Measurements from ENCODE around the gene LGALS14.
"Not testable (repeated sequence)": the region's sequence is repeated elsewhere in the genome, so short reads cannot be mapped to it uniquely, and the experiment has no call there.

LGALS14 gene, protein sequence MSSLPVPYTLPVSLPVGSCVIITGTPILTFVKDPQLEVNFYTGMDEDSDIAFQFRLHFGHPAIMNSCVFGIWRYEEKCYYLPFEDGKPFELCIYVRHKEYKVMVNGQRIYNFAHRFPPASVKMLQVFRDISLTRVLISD
- total RNA-seq, result 0.06 to 0.13 reads per million in 2 experiments

DNA sequence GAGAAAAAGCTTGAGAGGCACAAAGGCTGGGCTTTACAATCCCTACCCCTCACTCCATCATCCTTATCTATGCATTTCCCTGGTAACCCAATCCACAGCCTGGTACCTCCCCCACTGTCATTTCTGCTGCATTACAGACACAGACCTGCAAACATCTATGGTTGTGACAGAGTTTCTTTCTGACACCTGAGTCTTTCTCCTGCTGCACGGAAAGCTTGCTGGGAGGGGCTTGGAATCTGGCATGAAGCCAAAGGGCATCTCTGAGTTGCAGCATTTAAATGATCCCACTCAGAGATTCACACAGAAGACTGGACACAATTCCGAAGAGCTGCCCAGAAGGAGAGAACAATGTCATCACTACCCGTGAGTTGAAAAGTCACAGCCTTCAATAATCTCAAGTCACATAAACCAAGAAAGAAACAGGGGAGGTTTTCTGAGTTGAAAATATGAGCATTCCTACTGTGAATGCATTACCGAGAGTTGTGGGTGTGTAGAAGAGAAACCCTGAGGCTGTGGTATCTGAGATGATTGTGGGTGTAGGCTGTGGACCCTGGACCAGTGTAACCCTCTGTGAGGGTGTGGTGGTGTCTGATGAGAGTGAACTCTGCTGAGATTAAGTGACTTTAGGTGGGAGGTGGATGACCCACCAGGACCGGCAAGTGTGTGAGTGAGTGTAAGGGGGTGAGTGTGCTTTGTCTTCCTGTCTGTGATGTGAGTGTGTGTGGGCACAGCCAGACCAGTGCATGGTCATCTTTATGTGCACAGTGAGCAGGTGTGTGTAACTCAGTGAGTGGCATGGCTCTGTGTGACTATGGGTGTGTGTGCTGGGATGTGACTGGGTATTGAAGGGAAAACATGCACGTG is at the start of gene LGALS14:
Gene LGALS14, plus strand, starts transcription at position 301 of the 864 bp plus-strand sequence. Its CDS starts 48 bp downstream, at position 349.
- DNase-seq (ENCODE audit: low read depth), result no peak

DNA sequence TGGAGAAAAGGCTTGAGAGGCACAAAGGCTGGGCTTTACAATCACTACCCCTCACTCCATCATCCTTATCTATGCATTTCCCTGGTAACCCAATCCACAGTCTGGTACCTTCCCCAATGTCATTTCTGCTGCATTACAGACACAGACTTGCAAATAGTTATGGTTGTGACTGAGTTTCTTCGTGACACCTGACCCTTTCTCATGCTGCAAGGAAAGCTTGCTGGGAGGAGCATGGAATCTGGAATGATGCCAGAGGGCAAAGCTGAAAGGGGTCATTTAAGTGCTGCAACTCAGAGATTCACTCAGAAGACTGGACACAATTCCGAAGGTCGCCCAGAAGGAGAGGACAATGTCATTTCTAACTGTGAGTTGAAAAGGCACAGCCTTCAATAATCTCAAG is 48.7 kb upstream of the LGALS14 start, which contains the start of gene LGALS16:
Gene LGALS16, plus strand, starts transcription at position 301 of the 400 bp plus-strand sequence. Its CDS starts 49 bp downstream, at position 350.
- DNase-seq (ENCODE audit: low read depth), result no peak

DNA sequence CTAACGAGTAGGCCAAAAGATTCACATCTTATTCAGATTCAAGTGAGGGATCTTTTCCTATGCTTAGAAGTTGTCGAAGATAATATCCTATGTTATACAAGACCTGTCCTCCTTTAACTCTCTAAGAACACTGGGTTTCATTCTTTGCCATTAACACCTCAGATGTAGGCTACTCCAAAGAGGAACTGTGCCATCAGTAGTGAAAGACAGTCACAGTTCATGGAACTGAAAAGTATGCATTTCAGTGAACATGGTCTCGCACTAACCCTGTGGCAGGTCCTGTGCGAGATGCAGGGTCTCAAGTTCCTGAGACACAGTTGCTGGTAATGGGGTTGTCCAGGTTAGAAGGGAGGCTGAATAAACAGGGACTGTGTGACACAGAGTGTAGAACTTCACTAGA is 44.5 kb upstream of the LGALS14 start:
- DNase-seq (ENCODE audit: low read depth), result no peak

DNA sequence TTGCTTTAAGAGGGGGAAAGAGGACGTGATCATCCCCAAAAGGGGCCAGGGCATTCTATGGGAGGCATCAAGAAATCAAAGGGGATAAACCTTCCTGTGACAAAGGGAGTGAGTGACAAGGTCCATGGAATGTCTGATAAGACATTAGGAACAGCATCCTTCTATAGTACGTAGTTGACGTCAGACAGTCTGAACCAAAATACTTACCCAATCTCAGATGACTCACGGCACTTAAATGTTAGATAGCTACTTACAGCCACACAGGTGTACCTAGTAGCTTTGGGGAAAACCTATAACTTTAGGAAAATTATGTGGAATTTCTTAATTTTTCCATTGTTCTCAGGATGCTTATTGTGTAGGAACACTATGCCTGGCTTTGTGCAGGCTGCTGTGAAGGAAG is 43.6 kb upstream of the LGALS14 start:
- DNase-seq (ENCODE audit: low read depth), result no peak

DNA sequence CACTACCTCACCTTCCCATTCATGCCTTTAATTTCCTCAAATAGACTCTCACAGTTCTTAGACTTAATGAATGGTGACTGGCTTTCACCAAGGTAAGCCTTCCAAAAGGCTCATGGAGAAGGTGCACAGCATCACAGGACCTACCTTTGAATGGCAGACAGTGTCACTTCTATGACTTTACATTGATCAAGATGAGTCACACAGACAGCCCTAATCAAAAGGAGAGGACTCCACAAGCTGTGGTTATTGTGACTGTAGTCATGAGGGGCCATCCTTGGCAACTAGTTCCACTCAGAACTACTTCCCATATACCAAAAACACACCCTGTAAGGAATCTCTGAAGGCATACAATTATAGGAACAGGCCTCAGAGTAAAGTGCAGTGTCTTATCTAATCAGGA is 42.7 kb upstream of the LGALS14 start:
- no peak for DNase-seq (ENCODE audit: low read depth)

DNA sequence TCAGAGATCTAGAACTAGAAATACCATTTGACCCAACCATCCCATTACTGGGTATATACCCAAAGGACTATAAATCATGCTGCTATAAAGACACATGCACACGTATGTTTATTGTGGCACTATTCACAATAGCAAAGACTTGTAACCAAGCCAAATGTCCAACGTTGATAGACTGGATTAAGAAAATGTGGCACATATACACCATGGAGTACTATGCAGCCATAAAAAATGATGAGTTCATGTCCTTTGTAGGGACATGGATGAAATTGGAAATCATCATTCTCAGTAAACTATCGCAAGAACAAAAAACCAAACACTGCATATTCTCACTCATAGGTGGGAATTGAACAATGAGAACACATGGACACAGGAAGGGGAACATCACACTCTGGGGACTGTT is 34.4 kb upstream of the LGALS14 start:
- DNase-seq (ENCODE audit: low read depth), result not testable (repeated sequence)

DNA sequence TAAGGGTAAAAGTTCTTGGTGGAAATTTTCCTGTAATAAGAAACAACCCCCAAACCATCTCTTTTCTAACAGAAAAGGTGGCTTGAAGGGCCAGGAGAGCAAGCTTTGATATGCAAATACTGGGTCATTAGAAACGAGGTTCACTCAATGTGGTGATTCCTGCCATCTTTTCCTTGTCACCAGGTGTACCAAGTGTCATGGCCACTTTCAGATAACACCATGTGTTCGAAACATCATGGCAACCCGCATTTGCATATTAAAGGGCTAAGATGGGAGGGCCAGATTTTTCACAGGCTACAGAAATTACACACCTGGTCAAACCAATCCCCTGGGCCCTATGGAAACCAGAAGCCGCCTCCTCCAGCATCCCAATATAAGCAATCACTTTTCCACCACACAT is 33.3 kb upstream of the LGALS14 start:
- no peak for DNase-seq (ENCODE audit: low read depth)

DNA sequence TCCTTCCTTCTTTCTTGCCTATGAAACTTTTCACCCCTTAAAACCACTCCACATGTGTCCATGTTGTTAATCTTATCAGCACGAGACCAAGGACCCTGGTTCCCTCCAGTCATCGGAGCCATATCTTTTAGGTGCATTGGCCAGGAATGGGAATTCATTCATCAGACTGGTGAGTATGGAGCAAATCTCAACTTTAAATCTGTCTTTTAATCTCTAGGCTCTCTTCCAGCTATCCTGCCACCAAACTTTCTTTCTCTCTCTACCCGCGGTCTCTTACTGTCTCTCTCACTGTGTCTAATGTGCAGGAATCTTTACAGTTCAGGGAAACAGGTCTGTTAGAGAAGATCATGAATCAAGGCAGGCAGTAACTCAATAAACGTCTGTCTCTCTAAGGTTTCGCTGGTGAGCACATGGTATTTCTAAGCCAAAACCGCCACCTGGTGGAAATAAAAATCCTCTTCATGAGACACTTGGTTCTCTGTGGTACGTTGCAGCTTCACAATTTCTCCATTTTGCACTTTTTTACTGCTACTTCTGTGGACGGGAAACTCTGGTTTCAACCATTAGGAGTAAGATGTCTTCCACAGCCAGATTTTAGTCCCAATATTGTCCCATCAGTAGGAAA is 32.4 kb upstream of the LGALS14 start:
- DNase-seq (ENCODE audit: low read depth), result peak; percentile 40

DNA sequence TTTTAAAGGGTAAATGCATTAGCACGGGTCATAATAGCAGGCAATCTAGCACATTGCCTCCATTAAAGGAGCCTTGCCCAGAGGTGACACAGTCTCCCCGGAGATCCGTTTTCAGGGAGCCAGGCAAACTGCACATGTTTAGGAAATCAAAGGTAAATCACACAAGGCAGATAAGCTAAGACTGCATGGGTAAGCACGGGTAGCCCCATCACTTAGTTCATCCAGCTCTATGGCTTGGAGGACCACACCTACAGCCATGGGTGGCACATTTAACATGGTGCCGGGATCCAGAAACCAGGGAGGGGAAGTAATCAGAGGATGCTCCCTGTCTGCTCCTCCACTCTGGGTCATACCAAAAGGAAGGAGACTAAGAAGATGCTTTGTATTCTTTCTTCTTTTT is 31.8 kb upstream of the LGALS14 start:
- no peak for DNase-seq (ENCODE audit: low read depth)

DNA sequence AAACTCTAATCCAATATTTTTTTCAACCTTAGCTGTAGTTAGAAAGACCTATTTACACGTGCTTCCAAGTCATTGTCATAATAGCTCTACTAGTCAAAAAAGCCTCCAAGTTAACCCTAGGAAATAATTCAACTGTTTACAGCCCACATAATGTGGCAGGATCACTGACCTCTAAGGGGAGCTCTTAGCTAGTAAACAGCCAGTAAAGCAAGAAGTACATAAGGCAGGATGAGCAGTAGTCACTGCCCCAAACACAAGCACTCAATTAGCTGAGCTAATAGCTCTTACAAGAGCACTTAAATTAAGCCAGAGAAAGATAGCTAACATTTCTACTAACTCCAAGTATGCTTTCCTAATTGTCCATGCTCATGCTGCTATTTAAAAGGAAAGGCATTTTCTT is 30.4 kb upstream of the LGALS14 start:
- DNase-seq (ENCODE audit: low read depth), result not testable (repeated sequence)

DNA sequence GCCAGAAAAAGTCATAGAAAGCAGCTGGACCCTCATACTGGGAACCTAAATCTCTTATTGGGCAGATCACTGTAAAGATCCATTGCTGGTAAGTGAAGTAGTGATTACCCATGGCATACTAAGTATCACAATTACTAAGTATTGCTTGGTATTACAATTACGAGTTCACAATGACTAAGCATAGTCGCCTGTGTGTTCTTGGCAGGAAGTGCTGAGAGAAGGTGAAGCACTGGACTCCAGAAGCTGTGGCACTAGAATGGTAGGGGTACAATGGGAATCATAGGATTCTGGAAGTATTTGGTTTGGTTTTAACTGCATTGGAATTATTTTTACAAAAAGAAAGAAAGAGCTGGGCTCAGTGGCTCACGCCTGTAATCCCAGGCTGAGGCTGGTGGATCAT is 28.3 kb upstream of the LGALS14 start:
- DNase-seq (ENCODE audit: low read depth), result no peak

DNA sequence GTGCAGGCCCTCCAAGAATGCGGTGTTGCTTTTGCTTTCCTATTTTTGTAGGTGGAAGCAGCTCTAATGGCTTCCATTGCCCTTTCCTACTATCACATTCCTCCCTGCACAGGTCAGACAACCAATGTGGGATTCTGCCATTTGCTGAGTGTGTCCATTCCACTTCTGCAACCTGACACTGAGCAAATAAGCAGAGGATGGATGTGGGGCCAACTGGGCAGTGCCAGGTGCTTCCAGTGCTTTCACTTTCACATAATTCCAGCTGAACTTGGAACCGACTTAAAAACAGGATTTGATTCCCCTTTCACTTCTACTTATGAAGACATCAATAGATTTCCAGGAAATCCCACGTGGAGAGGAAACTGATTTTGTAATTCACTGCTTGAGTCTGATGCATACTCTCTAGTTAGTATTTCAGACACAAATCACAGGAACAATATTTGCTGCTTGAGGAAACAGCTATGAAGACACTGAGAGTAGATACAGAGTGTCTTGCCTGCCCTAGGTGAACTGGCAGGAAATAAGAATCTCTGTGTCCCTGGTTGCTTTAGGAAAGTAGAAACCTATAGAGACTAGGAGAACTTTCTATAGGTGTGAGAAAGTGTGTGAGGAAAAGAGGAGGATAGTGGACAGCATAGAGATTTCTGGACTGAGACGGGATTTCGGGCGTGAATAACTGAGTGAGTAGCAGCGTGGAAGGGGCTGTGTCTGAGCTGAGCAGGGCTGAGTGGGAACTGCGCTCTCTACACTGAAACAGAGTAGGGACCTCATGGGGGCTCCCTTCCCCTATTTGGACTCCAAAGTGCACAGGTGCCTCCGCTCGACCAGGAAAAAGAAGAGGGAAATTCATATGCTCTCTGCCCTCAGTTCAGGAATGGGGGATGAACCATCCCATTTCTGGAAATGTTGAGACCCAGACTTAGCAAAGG is 26.1 kb upstream of the LGALS14 start:
- no peak for DNase-seq (ENCODE audit: low read depth)

DNA sequence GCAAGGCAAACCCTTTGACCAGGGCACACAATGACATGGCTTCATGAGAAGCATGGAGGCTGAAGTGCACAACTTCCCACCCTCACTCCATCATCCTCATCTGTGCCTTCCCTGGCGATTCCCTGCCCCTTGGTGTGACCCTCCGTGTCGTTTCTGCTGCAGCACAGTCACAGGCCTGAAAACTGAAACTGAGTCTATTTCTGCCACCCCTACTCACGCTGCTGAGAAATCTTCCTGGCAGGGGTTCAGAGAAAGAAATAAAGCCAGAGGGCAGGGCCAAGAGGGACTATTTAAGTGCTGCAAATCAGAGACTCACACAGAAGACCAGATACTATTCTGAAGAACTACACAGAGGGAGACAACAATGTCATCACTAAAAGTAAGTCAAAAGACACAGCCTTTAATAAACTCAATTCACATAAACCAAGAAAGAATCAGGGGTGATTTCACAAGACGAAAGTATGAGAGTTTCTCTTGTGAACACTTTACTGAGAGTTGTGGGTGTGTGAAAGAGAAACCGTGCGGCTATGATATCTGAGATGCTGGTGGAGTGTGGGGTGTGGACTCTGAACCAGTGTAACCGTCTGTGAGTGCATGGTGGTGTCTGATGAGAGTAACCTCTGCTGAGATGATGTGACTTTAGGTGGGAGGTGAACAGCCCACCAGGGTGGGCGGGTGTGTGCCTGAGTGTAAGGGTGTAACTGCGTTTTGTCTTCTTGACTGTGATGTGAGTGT is 25.1 kb upstream of the LGALS14 start:
- DNase-seq (ENCODE audit: low read depth), result no peak

DNA sequence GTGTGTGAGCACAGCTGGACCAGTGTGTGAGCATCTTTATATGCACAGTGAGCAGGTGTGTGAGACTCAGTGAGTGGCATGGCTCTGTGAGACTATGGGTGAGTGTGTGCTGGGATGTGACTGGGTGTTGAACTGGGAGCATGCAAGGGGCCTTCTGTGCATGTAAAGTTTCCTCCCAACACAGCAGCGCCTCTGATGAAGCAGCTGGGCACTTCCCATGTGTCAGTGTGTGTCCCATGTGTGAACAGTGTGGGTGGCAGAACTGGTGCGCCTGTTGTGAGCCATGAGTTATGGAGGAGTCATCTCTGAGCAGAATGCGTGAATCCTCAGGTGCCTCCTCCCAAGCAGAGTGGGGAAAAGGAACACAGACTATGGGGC is 24.5 kb upstream of the LGALS14 start:
- no peak for DNase-seq (ENCODE audit: low read depth)

DNA sequence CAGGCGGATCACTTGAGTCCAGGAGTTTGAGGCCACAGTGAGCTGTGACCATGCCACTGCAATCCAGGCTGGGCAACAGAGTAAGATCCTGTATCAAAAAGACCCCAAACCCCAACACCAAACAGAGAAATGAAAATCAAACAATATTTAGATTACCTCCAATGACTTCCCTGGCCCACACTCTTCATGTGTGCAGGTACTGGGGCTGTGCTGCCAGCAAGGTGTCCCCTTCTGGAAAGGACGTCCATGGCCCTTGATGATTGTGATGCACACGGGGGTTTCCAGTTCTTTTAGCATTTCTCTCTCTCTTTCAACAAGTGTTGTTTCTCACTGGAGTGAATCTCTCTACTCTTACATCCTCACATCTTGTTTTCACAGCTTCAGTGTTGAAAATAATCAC is 23.7 kb upstream of the LGALS14 start:
- DNase-seq (ENCODE audit: low read depth), result no peak

DNA sequence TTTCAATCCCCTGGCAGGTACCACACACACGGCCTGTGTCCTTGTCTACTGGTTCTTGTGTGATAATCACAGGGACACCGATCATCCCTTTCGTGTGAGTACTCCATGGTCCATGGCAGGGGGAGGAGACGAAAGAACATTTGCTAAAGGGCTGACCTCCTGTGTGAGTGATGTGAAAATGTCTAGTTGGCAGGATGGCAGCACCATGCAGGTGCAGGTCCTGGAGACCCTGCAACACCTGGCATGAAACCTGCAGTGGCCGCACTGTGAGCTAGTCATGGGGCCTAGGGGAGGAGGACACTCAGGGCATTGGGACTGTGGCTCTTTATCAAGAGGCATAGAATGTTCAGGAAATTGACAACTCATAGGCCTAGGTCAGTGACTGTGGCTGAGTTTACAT is 22.9 kb upstream of the LGALS14 start:
- DNase-seq (ENCODE audit: low read depth), result no peak

DNA sequence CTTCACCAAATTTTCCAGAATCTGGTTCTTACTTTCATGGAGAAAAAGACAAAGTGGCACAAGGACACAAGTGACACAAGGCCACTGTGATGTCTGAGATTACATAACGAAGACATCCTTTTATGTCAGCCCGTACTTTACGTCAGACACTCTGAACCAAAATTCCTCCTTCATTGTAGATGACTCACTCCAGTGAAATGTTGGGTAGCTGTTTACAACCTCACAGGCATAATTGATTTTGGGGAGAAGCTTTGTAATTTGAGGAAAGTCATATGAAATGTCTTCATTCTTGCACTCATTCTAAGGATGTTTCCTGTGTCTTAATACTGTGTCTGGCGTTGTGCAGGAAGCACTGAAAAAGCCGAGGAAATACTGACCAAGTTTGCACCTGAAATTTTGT is 20.0 kb upstream of the LGALS14 start:
- DNase-seq (ENCODE audit: low read depth), result no peak

DNA sequence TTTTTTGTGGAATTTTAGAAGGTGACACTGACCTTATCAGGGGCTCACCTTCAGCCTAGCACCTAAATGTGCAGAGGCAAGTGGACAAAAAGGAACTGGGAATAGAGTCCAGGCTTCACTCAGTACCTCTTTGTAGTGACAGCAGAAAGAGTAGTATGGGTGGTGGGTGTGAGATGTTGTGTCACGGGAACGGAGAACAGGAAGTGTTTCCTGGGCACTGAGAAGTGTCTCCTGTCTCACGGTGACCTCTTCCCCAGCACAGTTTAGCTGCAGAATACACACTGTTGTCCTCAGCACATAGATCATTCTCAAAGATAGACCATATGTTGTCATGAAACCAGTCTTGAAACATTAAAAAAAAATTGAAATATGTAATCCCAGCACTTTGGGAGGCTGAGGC is 17.5 kb upstream of the LGALS14 start:
- no peak for DNase-seq (ENCODE audit: low read depth)

DNA sequence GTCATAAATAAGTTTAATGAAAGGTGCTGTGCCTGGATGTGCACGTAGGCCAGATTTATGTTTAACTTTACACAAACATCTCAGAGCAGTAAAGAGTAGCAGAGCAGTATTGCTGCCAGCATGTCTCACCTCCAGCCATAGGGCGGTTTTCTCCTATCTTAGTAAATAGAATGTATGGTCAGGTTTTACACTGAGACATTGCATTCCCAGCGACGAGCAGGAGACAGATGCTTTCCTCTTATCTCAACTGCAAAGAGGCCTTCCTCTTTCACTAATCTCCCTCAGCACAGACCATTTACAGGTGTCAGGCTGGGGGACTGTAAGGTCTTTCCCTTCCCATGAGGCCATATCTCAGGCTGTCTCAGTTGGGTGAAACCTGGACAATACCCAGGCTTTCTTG is 15.6 kb upstream of the LGALS14 start:
- not testable (repeated sequence) for DNase-seq (ENCODE audit: low read depth)

DNA sequence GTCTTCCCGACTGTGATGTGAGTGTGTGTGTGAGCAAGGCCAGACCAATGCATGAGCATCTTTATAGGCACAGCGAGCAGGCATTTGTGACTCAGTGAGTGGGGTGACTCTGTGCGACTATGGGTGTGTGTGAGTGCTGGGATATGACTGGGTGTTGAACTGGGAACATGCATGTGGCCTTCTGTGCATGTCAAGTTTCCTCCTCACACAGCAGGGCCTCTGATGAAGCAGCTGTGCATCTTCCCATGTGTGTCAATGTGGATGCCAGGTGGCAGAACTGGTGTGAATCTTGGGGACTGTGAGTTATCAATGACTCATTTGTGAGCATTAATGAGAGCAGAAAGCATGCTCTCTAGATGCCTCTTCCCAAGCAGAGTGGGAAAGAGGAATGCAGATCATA is 12.1 kb upstream of the LGALS14 start:
- DNase-seq (ENCODE audit: low read depth), result no peak

DNA sequence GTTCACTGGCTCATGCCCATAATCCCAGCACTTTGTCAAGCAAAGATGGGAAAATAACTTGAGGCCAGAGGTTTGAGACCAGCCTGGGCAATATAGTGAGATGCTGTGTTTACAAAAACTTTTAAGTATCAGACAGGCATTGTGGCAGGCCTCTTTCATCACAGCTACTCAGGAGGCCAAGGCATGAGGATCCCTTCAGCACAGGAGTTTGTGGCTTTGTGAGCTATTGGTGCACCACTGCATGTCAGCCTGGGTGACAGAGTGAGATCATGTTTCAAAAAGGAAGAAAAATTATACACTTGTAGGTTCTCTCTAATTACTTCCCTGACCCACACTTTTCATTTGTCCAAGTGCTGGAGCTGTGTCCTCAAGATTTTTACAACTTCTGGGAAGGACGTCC is 11.5 kb upstream of the LGALS14 start:
- DNase-seq (ENCODE audit: low read depth), result no peak

All from T follicular helper cell (primary cell).